ENCODE measurements around the gene C6orf120.

Gene C6orf120

DNA sequence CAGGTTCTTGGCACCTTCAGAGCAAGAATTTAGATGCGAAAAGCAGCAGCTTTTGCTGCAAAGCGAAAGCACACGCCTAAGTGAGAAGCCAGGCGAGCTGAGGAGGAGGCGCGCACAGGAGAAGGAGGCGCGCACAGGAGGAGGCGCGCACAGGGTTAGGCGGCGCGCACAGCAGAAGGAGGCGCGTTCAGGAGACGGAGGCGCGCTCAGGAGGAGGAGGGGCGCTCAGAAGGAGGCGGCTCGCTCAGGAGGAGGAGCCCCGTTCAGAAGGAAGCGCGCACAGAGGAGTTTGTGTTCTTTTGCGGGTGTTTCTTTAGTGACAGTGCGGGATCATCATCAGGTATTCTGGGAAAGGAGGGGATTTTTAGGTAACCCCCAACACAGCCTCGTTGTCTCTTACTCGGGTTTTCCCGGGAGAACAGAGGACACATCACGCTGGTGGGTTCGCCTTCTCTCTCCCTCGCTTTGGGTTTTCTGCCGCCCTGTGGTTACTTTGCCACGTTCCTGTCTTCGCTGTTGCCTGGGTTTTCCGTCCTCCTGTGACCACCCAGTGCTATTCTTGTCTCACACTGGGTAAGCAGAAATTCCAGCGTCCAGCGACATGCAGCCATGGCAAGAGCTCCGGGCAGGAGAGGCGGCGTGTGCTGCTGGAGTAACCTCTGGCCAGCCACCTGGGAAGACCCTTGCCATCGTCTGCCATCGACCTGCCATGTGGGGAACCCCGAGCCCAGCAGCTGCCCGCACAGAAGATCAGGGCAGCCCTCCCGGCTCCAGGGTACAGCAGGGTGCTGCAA, 47.1 kb upstream of the C6orf120 start:
- H3F3A ChIP-seq (ENCODE audit: insufficient read depth, low read length) = no peaks in the 10 kb centered on the region
- H2AFZ ChIP-seq (ENCODE audit: low read length) = no peak overlapping the region
- TF ChIP-seq EZH2phosphoT487 (IDR thresholded peaks at IDR 0.05; ENCODE audit: low read length) (no peak), EZH2 (optimal IDR thresholded peaks at IDR 0.05; ENCODE audit: low read depth, low read length) (no peak)
- TF ChIP-seq, protein P1, sequence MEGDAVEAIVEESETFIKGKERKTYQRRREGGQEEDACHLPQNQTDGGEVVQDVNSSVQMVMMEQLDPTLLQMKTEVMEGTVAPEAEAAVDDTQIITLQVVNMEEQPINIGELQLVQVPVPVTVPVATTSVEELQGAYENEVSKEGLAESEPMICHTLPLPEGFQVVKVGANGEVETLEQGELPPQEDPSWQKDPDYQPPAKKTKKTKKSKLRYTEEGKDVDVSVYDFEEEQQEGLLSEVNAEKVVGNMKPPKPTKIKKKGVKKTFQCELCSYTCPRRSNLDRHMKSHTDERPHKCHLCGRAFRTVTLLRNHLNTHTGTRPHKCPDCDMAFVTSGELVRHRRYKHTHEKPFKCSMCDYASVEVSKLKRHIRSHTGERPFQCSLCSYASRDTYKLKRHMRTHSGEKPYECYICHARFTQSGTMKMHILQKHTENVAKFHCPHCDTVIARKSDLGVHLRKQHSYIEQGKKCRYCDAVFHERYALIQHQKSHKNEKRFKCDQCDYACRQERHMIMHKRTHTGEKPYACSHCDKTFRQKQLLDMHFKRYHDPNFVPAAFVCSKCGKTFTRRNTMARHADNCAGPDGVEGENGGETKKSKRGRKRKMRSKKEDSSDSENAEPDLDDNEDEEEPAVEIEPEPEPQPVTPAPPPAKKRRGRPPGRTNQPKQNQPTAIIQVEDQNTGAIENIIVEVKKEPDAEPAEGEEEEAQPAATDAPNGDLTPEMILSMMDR (IDR thresholded peaks at IDR 0.05; ENCODE audit: low read length) = no peak
- H3K9ac ChIP-seq (ENCODE audit: low read length) = no peak overlapping the region
- no peaks in the 10 kb centered on the region for H3K4me1 ChIP-seq (ENCODE audit: low read length)
- no peaks in the 10 kb centered on the region for H3K36me3 ChIP-seq (replicated peaks; ENCODE audit: insufficient read depth, low read length)
- H3K27ac ChIP-seq (ENCODE audit: low read length) = no peak overlapping the region
- H3K4me2 ChIP-seq (ENCODE audit: low read depth, low read length) = no peak overlapping the region
- H3K79me2 ChIP-seq (ENCODE audit: low read length) = no peaks in the 10 kb centered on the region
- H3K9me3 ChIP-seq (replicated peaks; ENCODE audit: insufficient read depth, low read length) = no peaks in the 10 kb centered on the region
- H4K20me1 ChIP-seq (ENCODE audit: insufficient read depth, low read length) = no peaks in the 10 kb centered on the region
- no peaks in the 10 kb centered on the region for H3K27me3 ChIP-seq (replicated peaks; ENCODE audit: insufficient read depth, low read length)
- no peaks in the 10 kb centered on the region for H3K9me2 ChIP-seq (replicated peaks; ENCODE audit: insufficient read depth, low read length)
- DNase-seq = no peak
- H3K4me3 ChIP-seq (ENCODE audit: low read length) = no peak overlapping the region

DNA sequence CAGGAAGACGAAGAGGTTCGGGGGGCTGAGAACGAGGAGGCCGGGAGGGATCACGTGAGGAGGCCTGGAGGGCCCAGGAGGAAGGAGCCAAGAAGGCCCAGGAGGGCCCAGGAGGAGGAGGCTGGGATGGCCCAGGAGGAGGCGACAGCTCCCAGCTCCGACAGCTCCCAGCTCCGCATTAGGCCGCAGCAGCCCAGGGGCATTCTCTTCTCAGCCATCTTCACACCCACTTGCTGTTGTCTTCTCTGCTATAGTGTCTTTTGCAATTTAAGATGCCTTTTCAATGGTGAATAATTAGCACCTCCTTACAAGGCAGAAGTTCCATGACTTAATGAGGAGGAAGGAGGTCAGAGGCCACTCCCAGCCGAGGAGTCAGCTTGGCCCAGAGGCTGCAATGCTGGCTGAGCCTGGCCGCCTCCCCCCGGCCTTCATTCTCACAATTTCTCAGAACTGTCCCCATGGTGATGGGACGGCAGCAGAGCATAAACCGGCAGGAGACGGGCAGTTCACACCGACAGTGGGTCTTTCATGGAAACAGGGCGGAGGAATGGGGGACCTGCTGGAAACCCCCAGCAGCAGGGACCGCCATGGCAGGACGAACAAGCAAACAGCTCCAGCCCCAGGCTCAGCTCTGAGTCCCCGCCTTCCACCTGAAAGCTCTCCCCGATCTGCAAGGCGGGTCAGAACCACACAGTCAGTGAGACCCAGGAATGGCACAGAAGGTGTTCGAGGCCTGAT, 45.2 kb upstream of the C6orf120 start:
- DNase-seq = no peak
- H2AFZ ChIP-seq (ENCODE audit: low read length) = no peak overlapping the region

DNA sequence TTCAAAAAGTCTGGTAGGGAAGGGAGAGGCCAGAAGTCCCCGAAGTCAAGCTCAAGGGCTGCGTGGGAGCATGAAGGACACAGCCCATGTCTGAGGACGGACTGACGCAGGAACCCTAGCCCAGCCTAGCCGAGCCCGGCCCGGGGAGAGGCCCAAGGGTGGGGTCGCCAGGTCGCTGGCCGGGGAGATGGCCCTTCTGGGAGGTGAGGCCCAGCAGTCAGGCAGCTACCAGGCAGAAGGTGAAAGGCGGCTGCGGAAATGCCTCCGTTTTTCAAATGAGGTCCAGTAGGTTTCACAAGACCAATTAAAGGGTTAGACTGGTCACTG, 44.7 kb upstream of the C6orf120 start:
- TF ChIP-seq EZH2phosphoT487 (IDR thresholded peaks at IDR 0.05; ENCODE audit: low read length) (no peak), EZH2 (optimal IDR thresholded peaks at IDR 0.05; ENCODE audit: low read depth, low read length) (no peak)
- TF ChIP-seq, protein P1 (IDR thresholded peaks at IDR 0.05; ENCODE audit: low read length) = no peak
- Histone ChIP-seq H3K4me2 (ENCODE audit: low read depth, low read length) (no peak overlapping the region), H3K4me3 (ENCODE audit: low read length) (no peak overlapping the region), H3K9ac (ENCODE audit: low read length) (no peak overlapping the region), H2AFZ (ENCODE audit: low read length) (no peak overlapping the region), H3K27ac (ENCODE audit: low read length) (no peak overlapping the region), H3K9me2 (replicated peaks; ENCODE audit: insufficient read depth, low read length) (no peaks in the 10 kb centered on the region), H3K27me3 (replicated peaks; ENCODE audit: insufficient read depth, low read length) (no peaks in the 10 kb centered on the region), H3K4me1 (ENCODE audit: low read length) (no peaks in the 10 kb centered on the region), H4K20me1 (ENCODE audit: insufficient read depth, low read length) (no peaks in the 10 kb centered on the region), H3F3A (ENCODE audit: insufficient read depth, low read length) (no peaks in the 10 kb centered on the region), H3K9me3 (replicated peaks; ENCODE audit: insufficient read depth, low read length) (no peaks in the 10 kb centered on the region), H3K36me3 (replicated peaks; ENCODE audit: insufficient read depth, low read length) (no peaks in the 10 kb centered on the region), H3K79me2 (ENCODE audit: low read length) (no peaks in the 10 kb centered on the region)
- DNase-seq = no peak

More for the DNA sequence above, 45.2 kb upstream of the C6orf120 start:
- H3K4me1 ChIP-seq (ENCODE audit: low read length) = no peaks in the 10 kb centered on the region
- H3K9me2 ChIP-seq (replicated peaks; ENCODE audit: insufficient read depth, low read length) = no peaks in the 10 kb centered on the region
- no peaks in the 10 kb centered on the region for H3K36me3 ChIP-seq (replicated peaks; ENCODE audit: insufficient read depth, low read length)
- no peaks in the 10 kb centered on the region for H4K20me1 ChIP-seq (ENCODE audit: insufficient read depth, low read length)
- H3K9ac ChIP-seq (ENCODE audit: low read length) = no peak overlapping the region
- no peaks in the 10 kb centered on the region for H3K79me2 ChIP-seq (ENCODE audit: low read length)
- no peaks in the 10 kb centered on the region for H3K9me3 ChIP-seq (replicated peaks; ENCODE audit: insufficient read depth, low read length)
- H3K4me2 ChIP-seq (ENCODE audit: low read depth, low read length) = no peak overlapping the region
- H3K4me3 ChIP-seq (ENCODE audit: low read length) = no peak overlapping the region
- H3K27ac ChIP-seq (ENCODE audit: low read length) = no peak overlapping the region
- H3F3A ChIP-seq (ENCODE audit: insufficient read depth, low read length) = no peaks in the 10 kb centered on the region
- no peaks in the 10 kb centered on the region for H3K27me3 ChIP-seq (replicated peaks; ENCODE audit: insufficient read depth, low read length)
- TF ChIP-seq EZH2phosphoT487 (IDR thresholded peaks at IDR 0.05; ENCODE audit: low read length) (no peak), EZH2 (optimal IDR thresholded peaks at IDR 0.05; ENCODE audit: low read depth, low read length) (no peak)
- TF ChIP-seq, protein P1 (IDR thresholded peaks at IDR 0.05; ENCODE audit: low read length) = no peak

Data from MM.1S (cell line).